ENCODE results near the gene DYTN. TPM values are rescaled to one million over a fixed set of nuclear protein-coding genes. Genes with fewer than 3 reads are reported as not detected.

The DYTN gene
- total RNA-seq, 2 experiments from 2014 or later: not detected

GRCh38 chr2:206683546-206683945, 34.6 kb downstream of the DYTN start:
- intact Hi-C loops (cut with DNase I, micrococcal nuclease): no loop called here
- DNase-seq (no peak), ATAC-seq (ENCODE audit: poor library complexity) (no peak)
- Histone ChIP-seq H3K27ac (ENCODE audit: low read depth in 1 of 2, low read length in 2 of 2) (no peak overlapping the region), H3K9me3 (ENCODE audit: control insufficient read depth in 1 of 2, insufficient read depth in 1 of 2, low read length in 2 of 2) (no peaks in the 10 kb centered on the region), H3K36me3 (ENCODE audit: insufficient read depth, low read length) (no peaks in the 10 kb centered on the region), H3K27me3 (ENCODE audit: control insufficient read depth in 1 of 2, insufficient read depth in 2 of 2, low read length in 2 of 2) (no peaks in the 10 kb centered on the region), H3K4me3 (ENCODE audit: low read length) (no peak overlapping the region), H3K4me1 (ENCODE audit: insufficient read depth, low read length) (no peaks in the 10 kb centered on the region)
- no peak overlapping the region for H3K27ac Mint-ChIP-seq
- H3K36me3 Mint-ChIP-seq (ENCODE audit: low read depth): no peaks in the 10 kb centered on the region
- H3K4me1 Mint-ChIP-seq (ENCODE audit: low read depth): no peaks in the 10 kb centered on the region
- no peaks in the 10 kb centered on the region for H3K9me3 Mint-ChIP-seq
- CTCF ChIA-PET: no interaction called here
- TF ChIP-seq CTCF (IDR thresholded peaks at IDR 0.05): no peak
- H3K27me3 Mint-ChIP-seq: peaks cover 6% of the 10 kb centered on the region
- POLR2A ChIA-PET: no interaction called here
- no peak overlapping the region for H3K4me3 Mint-ChIP-seq

- POLR2A ChIA-PET: no interaction called here
- peaks cover 0 to 5% of the 10 kb centered on the region in 2 experiments for H3K27me3 ChIP-seq (ENCODE audit: control insufficient read depth in 1 of 2, insufficient read depth in 2 of 2, low read length in 2 of 2)
- no peak for DNase-seq
- H3K27ac Mint-ChIP-seq: no peak overlapping the region
- peaks cover 32% of the 10 kb centered on the region for H3K27me3 Mint-ChIP-seq
- H3K4me1 ChIP-seq (ENCODE audit: insufficient read depth, low read length): no peaks in the 10 kb centered on the region
- no peaks in the 10 kb centered on the region for H3K36me3 ChIP-seq (ENCODE audit: insufficient read depth, low read length)
- no peak for TF ChIP-seq CTCF (IDR thresholded peaks at IDR 0.05)
- intact Hi-C loops (cut with DNase I, micrococcal nuclease): no loop called here
- no peak overlapping the region for H3K4me3 Mint-ChIP-seq
- no peak overlapping the region for H3K27ac ChIP-seq (ENCODE audit: low read depth in 1 of 2, low read length in 2 of 2)
- H3K36me3 Mint-ChIP-seq (ENCODE audit: low read depth): no peaks in the 10 kb centered on the region
- no peaks in the 10 kb centered on the region for H3K9me3 ChIP-seq (ENCODE audit: control insufficient read depth in 1 of 2, insufficient read depth in 1 of 2, low read length in 2 of 2)
- no peaks in the 10 kb centered on the region for H3K4me1 Mint-ChIP-seq (ENCODE audit: low read depth)
- no peak overlapping the region for H3K4me3 ChIP-seq (ENCODE audit: low read length)
- ATAC-seq (ENCODE audit: poor library complexity): no peak
- CTCF ChIA-PET: no interaction called here
- H3K9me3 Mint-ChIP-seq: no peaks in the 10 kb centered on the region
Measured at GRCh38 chr2:206670531-206671319, 47.5 kb downstream of the DYTN start.

- no peak overlapping the region for H3K4me3 ChIP-seq (ENCODE audit: low read length)
- TF ChIP-seq CTCF (IDR thresholded peaks at IDR 0.05): no peak
- intact Hi-C loops (cut with DNase I, micrococcal nuclease): no loop called here
- ATAC-seq (ENCODE audit: poor library complexity): no peak
- H3K9me3 Mint-ChIP-seq: no peaks in the 10 kb centered on the region
- H3K4me1 Mint-ChIP-seq (ENCODE audit: low read depth): no peaks in the 10 kb centered on the region
- H3K4me3 Mint-ChIP-seq: no peak overlapping the region
- H3K4me1 ChIP-seq (ENCODE audit: insufficient read depth, low read length): no peaks in the 10 kb centered on the region
- peaks cover 24% of the 10 kb centered on the region for H3K27me3 Mint-ChIP-seq
- no peaks in the 10 kb centered on the region for H3K27me3 ChIP-seq (ENCODE audit: control insufficient read depth in 1 of 2, insufficient read depth in 2 of 2, low read length in 2 of 2)
- H3K9me3 ChIP-seq (ENCODE audit: control insufficient read depth in 1 of 2, insufficient read depth in 1 of 2, low read length in 2 of 2): no peaks in the 10 kb centered on the region
- H3K27ac Mint-ChIP-seq: no peak overlapping the region
- H3K36me3 Mint-ChIP-seq (ENCODE audit: low read depth): no peaks in the 10 kb centered on the region
- no peak overlapping the region for H3K27ac ChIP-seq (ENCODE audit: low read depth in 1 of 2, low read length in 2 of 2)
- ChIA-PET CTCF (no interaction called here), POLR2A (no interaction called here)
- no peak for DNase-seq
- no peaks in the 10 kb centered on the region for H3K36me3 ChIP-seq (ENCODE audit: insufficient read depth, low read length)
Measured at GRCh38 chr2:206665251-206665650, 52.9 kb downstream of the DYTN start.
